ENCODE results near the gene TPM1.

DNA sequence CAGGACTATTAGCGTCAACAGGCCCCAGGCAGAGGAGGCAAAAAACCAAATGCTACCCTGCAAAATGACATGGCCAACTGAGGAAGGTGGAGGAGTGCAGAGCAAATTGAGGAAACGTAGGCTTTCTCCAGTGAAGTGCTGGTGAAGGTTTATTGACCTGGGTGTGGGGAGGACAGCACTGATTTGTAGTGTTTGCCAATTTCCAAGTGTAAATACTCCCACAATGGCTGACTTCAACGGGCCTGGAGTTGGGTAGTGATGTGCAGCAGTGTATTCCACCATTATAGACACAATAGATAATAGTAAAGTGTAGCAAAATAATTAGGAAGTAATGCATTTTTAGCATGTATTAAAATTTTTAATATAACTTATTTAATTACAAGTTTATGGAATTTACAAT lies 32.2 kb upstream of the TPM1 start:
- TF ChIP-seq, protein P1, sequence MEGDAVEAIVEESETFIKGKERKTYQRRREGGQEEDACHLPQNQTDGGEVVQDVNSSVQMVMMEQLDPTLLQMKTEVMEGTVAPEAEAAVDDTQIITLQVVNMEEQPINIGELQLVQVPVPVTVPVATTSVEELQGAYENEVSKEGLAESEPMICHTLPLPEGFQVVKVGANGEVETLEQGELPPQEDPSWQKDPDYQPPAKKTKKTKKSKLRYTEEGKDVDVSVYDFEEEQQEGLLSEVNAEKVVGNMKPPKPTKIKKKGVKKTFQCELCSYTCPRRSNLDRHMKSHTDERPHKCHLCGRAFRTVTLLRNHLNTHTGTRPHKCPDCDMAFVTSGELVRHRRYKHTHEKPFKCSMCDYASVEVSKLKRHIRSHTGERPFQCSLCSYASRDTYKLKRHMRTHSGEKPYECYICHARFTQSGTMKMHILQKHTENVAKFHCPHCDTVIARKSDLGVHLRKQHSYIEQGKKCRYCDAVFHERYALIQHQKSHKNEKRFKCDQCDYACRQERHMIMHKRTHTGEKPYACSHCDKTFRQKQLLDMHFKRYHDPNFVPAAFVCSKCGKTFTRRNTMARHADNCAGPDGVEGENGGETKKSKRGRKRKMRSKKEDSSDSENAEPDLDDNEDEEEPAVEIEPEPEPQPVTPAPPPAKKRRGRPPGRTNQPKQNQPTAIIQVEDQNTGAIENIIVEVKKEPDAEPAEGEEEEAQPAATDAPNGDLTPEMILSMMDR (IDR thresholded peaks at IDR 0.05) = no peak
- TF ChIP-seq TCF7L2 (IDR thresholded peaks at IDR 0.05; ENCODE audit: low read depth, low read length) (no peak), POLR2AphosphoS5 (IDR thresholded peaks at IDR 0.05; ENCODE audit: low read depth, low read length) (no peak)
- TF ChIP-seq, protein P2, sequence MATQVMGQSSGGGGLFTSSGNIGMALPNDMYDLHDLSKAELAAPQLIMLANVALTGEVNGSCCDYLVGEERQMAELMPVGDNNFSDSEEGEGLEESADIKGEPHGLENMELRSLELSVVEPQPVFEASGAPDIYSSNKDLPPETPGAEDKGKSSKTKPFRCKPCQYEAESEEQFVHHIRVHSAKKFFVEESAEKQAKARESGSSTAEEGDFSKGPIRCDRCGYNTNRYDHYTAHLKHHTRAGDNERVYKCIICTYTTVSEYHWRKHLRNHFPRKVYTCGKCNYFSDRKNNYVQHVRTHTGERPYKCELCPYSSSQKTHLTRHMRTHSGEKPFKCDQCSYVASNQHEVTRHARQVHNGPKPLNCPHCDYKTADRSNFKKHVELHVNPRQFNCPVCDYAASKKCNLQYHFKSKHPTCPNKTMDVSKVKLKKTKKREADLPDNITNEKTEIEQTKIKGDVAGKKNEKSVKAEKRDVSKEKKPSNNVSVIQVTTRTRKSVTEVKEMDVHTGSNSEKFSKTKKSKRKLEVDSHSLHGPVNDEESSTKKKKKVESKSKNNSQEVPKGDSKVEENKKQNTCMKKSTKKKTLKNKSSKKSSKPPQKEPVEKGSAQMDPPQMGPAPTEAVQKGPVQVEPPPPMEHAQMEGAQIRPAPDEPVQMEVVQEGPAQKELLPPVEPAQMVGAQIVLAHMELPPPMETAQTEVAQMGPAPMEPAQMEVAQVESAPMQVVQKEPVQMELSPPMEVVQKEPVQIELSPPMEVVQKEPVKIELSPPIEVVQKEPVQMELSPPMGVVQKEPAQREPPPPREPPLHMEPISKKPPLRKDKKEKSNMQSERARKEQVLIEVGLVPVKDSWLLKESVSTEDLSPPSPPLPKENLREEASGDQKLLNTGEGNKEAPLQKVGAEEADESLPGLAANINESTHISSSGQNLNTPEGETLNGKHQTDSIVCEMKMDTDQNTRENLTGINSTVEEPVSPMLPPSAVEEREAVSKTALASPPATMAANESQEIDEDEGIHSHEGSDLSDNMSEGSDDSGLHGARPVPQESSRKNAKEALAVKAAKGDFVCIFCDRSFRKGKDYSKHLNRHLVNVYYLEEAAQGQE (IDR thresholded peaks at IDR 0.05; ENCODE audit: insufficient read depth in 1 of 2, low read depth in 2 of 2, low read length in 1 of 2) = no peak

All from Panc1 (cell line).